NCI-H1417 treated with DMSO at 0.1 percent for 48 hours (cell line): ENCODE results near the gene PKM.

Experiments
- DNase-seq: peaks from one replicate; lab custom pipeline; 2025; lab: John Stamatoyannopoulos, UW

Gene PKM

GRCh38 chr15:72200395-72201237 is 30.4 kb downstream of the PKM start:
- DNase-seq: no peak

- DNase-seq: no peak
Measured at GRCh38 chr15:72199721-72200212, 31.2 kb downstream of the PKM start.

- no peak for DNase-seq
Measured at GRCh38 chr15:72199205-72199515, 31.8 kb downstream of the PKM start.

GRCh38 chr15:72198356-72199204 is 32.4 kb downstream of the PKM start:
- DNase-seq: peak; percentile 75

GRCh38 chr15:72197460-72198355 is 33.3 kb downstream of the PKM start, which contains the start of gene GRAMD2A:
Gene GRAMD2A, minus strand, starts transcription at chr15:72197787.
- no peak for DNase-seq

- DNase-seq: no peak
Measured at GRCh38 chr15:72197041-72197459, 33.9 kb downstream of the PKM start.

GRCh38 chr15:72196409-72197040 is 34.5 kb downstream of the PKM start:
- no peak for DNase-seq

GRCh38 chr15:72195101-72195511 is 35.9 kb downstream of the PKM start:
- no peak for DNase-seq

- DNase-seq: peak; percentile 63
Measured at GRCh38 chr15:72193836-72194396, 37.1 kb downstream of the PKM start.

- no peak for DNase-seq
Measured at GRCh38 chr15:72192416-72192815, 38.6 kb downstream of the PKM start.

- DNase-seq: no peak
Measured at GRCh38 chr15:72189250-72189902, 41.6 kb downstream of the PKM start.

- DNase-seq: no peak
Measured at GRCh38 chr15:72184165-72184811, 46.7 kb downstream of the PKM start.

- DNase-seq: no peak
Measured at GRCh38 chr15:72183781-72184164, 47.2 kb downstream of the PKM start.

GRCh38 chr15:72182673-72183072 is 48.3 kb downstream of the PKM start:
- DNase-seq: no peak

- no peak for DNase-seq
Measured at GRCh38 chr15:72182244-72182643, 48.7 kb downstream of the PKM start.

- no peak for DNase-seq
Measured at GRCh38 chr15:72180761-72181324, 50.1 kb downstream of the PKM start.

GRCh38 chr15:72179950-72180581 is 50.9 kb downstream of the PKM start:
- no peak for DNase-seq

- no peak for DNase-seq
Measured at GRCh38 chr15:72178976-72179585, 51.9 kb downstream of the PKM start.

- DNase-seq: no peak
Measured at GRCh38 chr15:72176743-72177142, 54.2 kb downstream of the PKM start.
